ENCODE measurements around the gene SEPTIN8. TPM values are rescaled to one million over a fixed set of nuclear protein-coding genes. Genes with fewer than 3 reads are reported as not detected.
"Not testable (repeated sequence)": the region's sequence is repeated elsewhere in the genome, so short reads cannot be mapped to it uniquely, and the experiment has no call there.

SEPTIN8 gene
- total RNA-seq, 1 donor from 2014 or later, result 28.1 TPM

DNA sequence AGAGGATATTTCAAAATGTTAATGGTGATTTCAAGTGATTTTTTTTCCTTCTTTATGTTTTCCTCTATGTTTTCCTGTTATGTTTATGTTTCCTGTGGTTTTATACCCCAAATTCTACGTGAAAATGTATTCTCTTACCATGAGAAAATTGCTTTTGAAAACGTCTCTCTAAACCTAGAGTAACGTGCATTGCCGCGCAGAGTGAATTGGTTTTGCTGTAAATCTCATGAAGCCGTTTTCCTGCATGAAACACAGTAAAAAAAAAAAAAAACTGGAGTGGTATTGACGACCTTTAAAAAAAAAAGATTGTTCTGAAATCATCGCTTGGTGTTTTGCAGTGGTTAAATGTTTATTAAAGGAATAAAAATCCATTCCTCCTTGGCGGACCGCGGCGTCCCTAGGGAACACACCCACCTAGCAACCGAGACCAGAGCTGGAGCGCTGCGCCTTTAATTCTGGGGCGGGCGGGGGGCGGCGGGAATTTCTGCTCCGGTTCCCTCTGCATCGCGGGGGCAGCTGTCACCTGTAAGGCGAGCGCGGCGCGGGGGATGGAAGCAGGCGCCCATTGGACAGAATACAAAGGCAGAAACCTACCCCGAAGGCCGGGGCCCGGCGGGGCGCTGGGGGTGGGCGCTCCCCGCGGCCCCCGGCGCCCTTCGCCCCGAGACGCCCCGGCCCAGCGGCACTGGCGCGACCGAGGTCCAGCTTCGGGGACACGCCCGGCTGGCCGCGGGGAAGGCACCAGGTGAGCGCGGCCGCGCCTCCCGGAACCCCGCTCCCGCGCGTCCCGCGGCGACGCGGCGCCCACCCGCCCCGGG is 36.0 kb upstream of the SEPTIN8 start, which contains the start of gene SOWAHA:
TSS of gene SOWAHA (plus strand) at position 522 of the 818 bp plus-strand sequence. CDS start 320 bp downstream, outside the sequence.
- no peak for DNase-seq (ENCODE audit: low spot score in 2 of 2)
- FAIRE-seq, result no peak

DNA sequence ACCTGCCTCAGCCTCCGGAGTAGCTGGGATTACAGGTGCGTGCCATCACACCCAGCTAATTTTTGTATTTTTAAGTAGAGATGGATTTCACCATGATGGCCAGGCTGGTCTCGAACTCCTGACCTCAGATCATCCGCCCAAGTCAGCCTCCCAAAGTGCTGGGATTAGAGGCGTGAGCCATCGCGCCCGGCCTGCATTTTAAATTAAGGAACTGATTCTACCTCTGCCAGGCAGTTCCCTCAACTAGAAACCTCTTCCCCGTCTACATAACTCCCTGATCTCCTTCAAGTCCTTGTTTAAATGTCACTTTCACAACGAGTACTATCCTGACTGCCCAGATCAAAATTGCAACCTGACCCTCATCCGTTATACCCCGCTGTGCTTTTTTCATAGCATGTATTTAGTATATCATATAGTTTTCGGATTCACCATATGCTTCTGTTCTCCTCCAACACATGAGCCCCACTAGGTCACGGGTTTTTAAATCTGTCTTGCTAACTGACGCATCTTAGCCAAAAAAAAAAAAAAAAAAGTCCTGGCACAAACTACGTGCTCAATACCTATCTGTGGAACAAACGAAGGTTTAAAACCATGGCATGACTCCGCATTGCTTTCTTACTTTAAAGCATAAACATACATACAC is 35.2 kb upstream of the SEPTIN8 start:
- FAIRE-seq (no peak), DNase-seq (ENCODE audit: low spot score in 2 of 2) (no peak)

GRCh38 chr5:132810605-132811004 is 33.6 kb upstream of the SEPTIN8 start:
- no peak for DNase-seq (ENCODE audit: low spot score in 2 of 2)
- FAIRE-seq, result no peak

DNA sequence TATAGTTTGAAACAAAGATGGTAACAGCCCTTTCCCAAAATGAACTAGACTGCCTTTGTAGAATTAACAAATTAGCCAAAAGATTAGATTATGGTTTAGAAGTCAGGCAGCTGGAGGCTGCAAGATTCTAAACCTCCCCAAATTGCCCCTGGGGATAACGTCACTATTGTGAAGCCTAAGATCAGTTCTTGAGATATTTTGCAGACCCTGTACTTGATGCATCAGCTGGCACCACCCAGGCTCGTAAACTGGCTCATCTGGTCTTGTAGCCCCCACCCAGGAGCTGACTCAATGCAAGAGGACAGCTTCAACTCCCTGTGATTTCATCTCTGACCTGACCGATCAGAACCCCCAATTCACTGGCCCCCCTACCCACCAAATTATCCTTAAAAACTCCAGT is 31.8 kb upstream of the SEPTIN8 start:
- no peak for FAIRE-seq

DNA sequence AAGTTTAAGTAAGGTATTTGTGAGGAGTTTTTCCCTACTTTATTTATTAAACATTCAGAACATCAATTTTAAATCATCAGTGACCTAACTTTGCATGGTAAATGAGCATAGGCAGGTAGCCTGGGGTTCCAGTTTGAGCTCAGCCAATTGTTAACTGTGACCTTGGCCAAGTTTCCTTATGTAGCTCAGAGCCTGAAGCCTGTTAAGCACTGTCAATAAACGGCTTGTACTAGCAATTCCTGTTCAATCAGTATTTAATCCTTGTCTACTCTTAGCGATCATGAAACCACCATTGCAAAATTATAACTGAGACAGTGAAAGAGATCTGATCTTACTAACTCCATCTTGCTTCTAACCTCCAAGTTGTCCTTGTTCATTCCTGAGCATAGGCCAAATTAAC is 31.4 kb upstream of the SEPTIN8 start:
- DNase-seq (ENCODE audit: low spot score in 2 of 2) (no peak), FAIRE-seq (no peak)

More for the DNA sequence above, 31.8 kb upstream of the SEPTIN8 start:
- no peak for DNase-seq (ENCODE audit: low spot score in 2 of 2)

DNA sequence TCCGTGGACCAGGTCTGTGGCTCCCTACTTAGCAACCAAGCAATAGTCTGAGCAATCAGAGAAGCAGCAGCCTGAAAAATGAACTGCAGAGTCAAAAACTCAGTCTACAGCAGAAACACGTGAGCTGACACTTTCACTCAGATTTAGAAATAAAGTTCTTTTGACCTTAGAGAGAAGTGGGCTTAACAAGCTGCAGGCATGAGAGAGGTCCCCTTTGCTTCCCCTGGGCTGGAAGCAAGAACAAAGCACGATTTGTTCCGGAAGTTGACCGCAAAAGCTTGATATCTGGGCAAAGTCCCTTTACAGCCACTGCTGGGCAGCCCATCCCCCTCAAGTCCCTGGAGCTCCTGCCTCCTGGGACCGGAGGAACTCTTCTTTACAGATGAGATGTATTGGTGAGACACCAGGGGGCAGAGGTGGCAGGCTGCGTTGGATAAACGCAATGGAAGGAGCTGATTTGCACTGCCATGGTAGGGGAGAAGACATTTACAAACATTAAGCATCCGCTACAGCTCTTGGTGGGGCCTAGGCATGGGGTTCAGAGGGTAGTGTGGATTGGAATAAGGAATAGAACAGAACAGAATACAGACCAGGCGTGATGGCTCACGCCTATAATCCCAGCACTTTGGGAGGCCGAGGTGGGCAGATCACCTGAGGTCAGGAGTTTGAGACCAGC is 30.3 kb upstream of the SEPTIN8 start:
- no peak for DNase-seq (ENCODE audit: low spot score in 2 of 2)

DNA sequence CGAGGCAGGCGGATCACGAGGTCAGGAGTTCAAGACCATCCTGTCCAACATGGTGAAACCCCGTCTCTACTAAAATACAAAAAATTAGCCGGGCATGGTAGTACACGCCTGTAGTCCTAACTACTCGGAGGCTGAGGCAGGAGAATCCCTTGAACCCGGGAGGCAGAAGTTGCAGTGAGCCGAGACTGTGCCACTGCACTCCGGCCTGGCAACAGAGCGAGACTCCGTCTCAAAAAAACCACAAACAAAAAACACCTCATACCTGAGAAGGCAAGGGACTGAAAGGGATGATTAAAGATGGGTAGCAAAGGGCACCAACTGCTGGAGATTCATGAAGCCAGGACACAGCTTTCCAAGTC is 29.7 kb upstream of the SEPTIN8 start:
- FAIRE-seq, result not testable (repeated sequence)

More for the DNA sequence above, 30.3 kb upstream of the SEPTIN8 start:
- no peak for FAIRE-seq

GRCh38 chr5:132805872-132806271 is 28.8 kb upstream of the SEPTIN8 start:
- FAIRE-seq; DNase-seq (ENCODE audit: low spot score in 2 of 2): not testable (repeated sequence)

More for the DNA sequence above, 29.7 kb upstream of the SEPTIN8 start:
- not testable (repeated sequence) for DNase-seq (ENCODE audit: low spot score in 2 of 2)

DNA sequence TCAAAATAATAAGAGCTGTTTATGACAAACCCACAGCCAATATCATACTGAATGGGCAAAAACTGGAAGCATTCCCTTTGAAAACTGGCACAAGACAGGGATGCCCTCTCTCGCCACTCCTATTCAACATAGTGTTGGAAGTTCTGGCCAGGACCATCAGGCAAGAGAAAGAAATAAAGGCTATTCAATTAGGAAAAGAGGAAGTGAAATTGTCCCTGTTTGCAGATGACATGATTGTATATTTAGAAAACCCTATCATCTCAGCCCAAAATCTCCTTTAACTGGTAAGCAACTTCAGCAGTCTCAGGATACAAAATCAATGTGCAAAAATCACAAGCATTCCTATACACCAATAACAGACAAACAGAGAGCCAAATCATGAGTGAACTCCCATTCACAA is 27.2 kb upstream of the SEPTIN8 start:
- FAIRE-seq, result not testable (repeated sequence)

DNA sequence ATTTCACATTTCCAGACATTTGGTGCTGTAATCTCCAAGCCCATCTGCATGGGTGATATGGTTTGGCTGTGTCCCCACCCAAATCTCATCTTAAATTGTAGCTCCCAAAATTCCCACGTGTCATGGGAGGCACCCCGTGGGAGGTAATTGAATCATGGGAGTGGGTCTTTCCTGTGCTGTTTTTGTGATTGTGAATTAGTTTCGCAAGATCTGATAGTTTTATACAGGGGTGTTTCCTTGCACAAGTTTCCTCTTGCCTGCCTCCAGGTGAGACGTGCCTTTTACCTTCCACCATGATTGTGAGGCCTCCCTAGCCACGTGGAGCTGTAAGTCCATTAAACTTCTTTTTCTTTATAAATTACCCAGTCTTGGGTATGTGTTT is 25.6 kb upstream of the SEPTIN8 start:
- DNase-seq (ENCODE audit: low spot score in 2 of 2); FAIRE-seq: not testable (repeated sequence)

More for the DNA sequence above, 27.2 kb upstream of the SEPTIN8 start:
- DNase-seq (ENCODE audit: low spot score in 2 of 2), result not testable (repeated sequence)

GRCh38 chr5:132802044-132802684 is 25.1 kb upstream of the SEPTIN8 start:
- FAIRE-seq, result no peak
- DNase-seq (ENCODE audit: low spot score in 2 of 2), result no peak

DNA sequence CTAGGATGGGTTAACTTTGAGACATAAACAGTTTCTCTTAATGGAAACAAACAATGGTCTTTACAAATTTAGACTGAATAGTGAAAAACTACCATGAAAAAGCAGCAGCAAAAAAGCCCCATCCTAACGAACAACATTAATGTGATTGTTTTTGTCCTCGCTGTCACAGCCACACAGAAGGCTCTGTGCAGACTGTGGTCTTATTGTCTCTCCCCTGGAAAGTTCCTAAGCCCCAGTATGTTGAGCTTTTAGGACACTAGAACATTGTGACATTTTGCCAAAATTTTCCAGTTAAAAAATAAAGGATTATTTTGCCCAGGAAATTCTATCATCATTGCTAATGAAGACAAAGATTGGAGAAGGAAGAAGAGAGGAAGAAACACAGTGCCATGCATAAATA is 23.5 kb upstream of the SEPTIN8 start:
- no peak for FAIRE-seq
- DNase-seq (ENCODE audit: low spot score in 2 of 2), result no peak

DNA sequence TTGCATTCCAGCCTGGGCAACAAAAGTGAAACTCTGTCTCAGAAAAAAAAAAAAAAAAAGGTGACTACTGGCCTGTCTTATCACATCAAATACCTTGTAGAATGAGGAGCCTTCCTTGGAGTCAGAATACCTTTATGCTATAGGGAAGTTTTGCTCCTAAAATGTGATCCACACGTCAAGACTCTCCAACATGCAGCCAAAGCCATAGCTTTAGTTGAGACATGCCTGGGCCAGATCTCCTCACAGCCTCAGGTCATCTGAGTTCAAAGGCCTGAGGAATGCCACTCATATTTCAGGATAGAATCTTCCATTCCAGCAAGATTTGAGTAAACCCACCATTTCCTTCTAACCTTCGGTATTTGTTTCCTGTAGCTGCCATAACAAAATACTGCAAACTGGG is 22.4 kb upstream of the SEPTIN8 start:
- no peak for FAIRE-seq
- no peak for DNase-seq (ENCODE audit: low spot score in 2 of 2)

DNA sequence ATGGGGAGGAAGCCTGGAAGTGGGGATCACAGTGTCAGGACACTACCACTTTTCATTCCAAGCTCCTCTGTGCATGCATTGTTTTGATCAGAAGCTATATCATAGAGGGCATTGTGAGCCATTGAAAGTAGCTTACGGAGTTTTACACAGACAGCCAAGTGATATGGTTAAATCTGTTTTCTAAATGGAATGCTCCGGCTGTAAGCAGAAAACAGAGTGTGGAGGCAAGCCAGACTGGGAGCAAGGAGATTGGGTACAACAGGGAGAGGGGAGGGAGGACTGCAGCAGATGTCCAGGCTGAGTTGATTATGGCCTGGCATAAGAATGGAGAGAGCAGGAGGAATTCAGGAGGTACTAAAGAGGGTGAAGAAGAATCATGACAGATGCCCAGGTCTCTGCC is 20.6 kb upstream of the SEPTIN8 start:
- DNase-seq (ENCODE audit: low spot score in 2 of 2), result no peak
- FAIRE-seq, result no peak

GRCh38 chr5:132791026-132791425 is 14.0 kb upstream of the SEPTIN8 start:
- FAIRE-seq (no peak), DNase-seq (ENCODE audit: low spot score in 2 of 2) (no peak)

GRCh38 chr5:132790201-132790865 is 13.3 kb upstream of the SEPTIN8 start:
- FAIRE-seq (no peak), DNase-seq (ENCODE audit: low spot score in 2 of 2) (no peak)

- FAIRE-seq (no peak), DNase-seq (ENCODE audit: low spot score in 2 of 2) (no peak)
Measured at GRCh38 chr5:132788990-132789886, 12.2 kb upstream of the SEPTIN8 start.

GRCh38 chr5:132788508-132788907 is 11.5 kb upstream of the SEPTIN8 start:
- FAIRE-seq (no peak), DNase-seq (ENCODE audit: low spot score in 2 of 2) (no peak)

- FAIRE-seq (no peak), DNase-seq (ENCODE audit: low spot score in 2 of 2) (no peak)
Measured at GRCh38 chr5:132787076-132787475, 10.0 kb upstream of the SEPTIN8 start.

Measured in frontal cortex (tissue), 4 donors.